ACC112 (cell line): Measurements from ENCODE around the gene ZNF180.
"Not testable (repeated sequence)": the region's sequence is repeated elsewhere in the genome, so short reads cannot be mapped to it uniquely, and the experiment has no call there.

Experiments
- H2AFZ ChIP-seq: fragments of 200-600 bp; sonication (generic); one replicate; pipeline ENCODE4 v1.6.0; 2017; ENCODE audit warnings: antibody characterized with exemption, low read length; ENCODE audit not compliant: unreplicated experiment
- H3K27ac ChIP-seq: fragments of 200-600 bp; sonication (generic); 2 replicates; pipeline ENCODE4 v1.5.1; 2014; ENCODE audit warnings: low read depth, mild to moderate bottlenecking, antibody characterized with exemption, low read length, moderate library complexity
- H3K27me3 ChIP-seq: fragments of 200-600 bp; sonication (generic); 2 replicates; pipeline ENCODE4 v1.6.1; 2014; ENCODE audit warnings: mild to moderate bottlenecking, antibody characterized with exemption, low read length, moderate library complexity, mixed read lengths; ENCODE audit not compliant: insufficient read depth
- H3K36me3 ChIP-seq: fragments of 200-600 bp; sonication (generic); 2 replicates; pipeline ENCODE4 v1.6.1; 2016; ENCODE audit warnings: mild to moderate bottlenecking, antibody characterized with exemption, low read length, moderate library complexity, mixed read lengths; ENCODE audit not compliant: insufficient read depth
- H3K4me1 ChIP-seq: fragments of 200-600 bp; sonication (generic); one replicate; pipeline ENCODE4 v1.6.1; 2016; ENCODE audit warnings: low read length, mixed read lengths; ENCODE audit not compliant: insufficient read depth, unreplicated experiment, control insufficient read depth
- H3K4me3 ChIP-seq: fragments of 200-600 bp; sonication (generic); 2 replicates; pipeline ENCODE4 v1.5.1; 2014; ENCODE audit warnings: mild to moderate bottlenecking, low read depth, low read length
- H3K79me2 ChIP-seq: fragments of 200-600 bp; sonication (generic); one replicate; pipeline ENCODE4 v1.6.0; 2016; ENCODE audit warnings: low read length; ENCODE audit not compliant: control insufficient read depth, unreplicated experiment, insufficient read depth

ZNF180 gene

DNA sequence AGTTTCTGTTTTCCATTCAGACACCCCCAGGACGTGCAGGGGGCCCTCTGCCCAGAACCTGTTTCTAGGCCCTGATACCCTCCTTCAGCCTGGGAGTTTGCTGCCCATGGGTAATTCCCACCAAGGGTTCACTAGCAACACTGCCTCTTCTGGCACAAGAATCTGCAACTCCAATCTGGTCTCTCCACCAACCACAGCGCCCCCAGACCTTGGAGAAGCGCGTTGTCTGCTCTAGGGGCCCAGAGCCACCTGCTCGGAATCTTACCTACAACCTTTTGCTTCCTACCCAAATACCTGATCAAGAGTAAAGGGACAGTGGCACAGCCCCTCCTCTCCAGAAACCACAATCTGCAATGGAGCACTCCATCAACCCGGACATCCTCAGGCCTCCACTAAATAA, 763 bp downstream of the ZNF180 start:
- H3K4me1 ChIP-seq = no peaks in the 10 kb centered on the region
- no peaks in the 10 kb centered on the region for H3K27me3 ChIP-seq
- peak overlapping the region; percentile 90 for H3K4me3 ChIP-seq
- peaks cover 18% of the 10 kb centered on the region for H3K36me3 ChIP-seq
- no peak overlapping the region for H3K27ac ChIP-seq
- peaks cover 34% of the 10 kb centered on the region for H3K79me2 ChIP-seq
- peak overlapping the region; percentile 79 for H2AFZ ChIP-seq

DNA sequence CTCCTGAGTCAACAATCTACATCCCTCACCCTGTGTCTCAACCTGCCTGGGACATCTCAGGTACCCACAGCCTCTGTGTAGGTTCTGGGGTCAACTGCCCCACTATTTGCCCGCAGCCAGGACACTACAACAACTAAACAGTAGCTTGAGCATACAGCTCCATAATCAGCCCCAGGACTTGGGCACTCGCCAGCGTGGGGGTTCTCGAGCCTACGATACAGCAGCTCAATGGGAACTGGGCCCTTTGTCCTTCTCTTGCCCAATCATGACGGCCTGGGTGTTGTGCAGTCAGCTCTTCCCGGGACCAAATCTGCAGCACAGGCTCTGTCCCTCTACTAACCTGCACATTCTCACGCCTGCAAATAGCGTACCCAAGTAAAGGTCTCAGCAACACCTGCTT, 1.3 kb downstream of the ZNF180 start:
- peaks cover 23% of the 10 kb centered on the region for H3K36me3 ChIP-seq
- H3K79me2 ChIP-seq = peaks cover 34% of the 10 kb centered on the region
- H3K27me3 ChIP-seq = no peaks in the 10 kb centered on the region
- H3K4me3 ChIP-seq = peak overlapping the region; percentile 90
- no peak overlapping the region for H3K27ac ChIP-seq
- no peak overlapping the region for H2AFZ ChIP-seq
- no peaks in the 10 kb centered on the region for H3K4me1 ChIP-seq

DNA sequence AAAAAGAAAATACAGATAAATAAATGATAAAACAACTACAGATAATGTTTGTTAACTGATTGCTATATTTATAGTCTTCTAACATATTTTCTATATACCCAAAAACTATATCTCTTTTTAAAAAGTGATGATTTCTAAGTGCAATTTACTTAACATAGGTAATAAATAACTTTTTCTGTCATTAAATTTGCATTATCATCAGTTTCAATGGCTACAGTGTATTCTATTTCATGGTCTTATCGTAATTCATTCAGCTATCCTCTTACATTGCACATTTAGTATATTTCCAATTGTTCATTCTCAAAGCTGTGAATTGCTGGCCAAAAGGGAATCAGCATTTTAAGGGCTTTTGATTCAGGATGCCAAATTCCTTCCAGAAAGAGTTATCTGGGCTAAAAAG, 3.6 kb downstream of the ZNF180 start:
- Histone ChIP-seq H3K4me3 (no peak overlapping the region), H3K4me1 (no peaks in the 10 kb centered on the region), H3K79me2 (peaks cover 34% of the 10 kb centered on the region), H3K27ac (no peak overlapping the region), H3K27me3 (no peaks in the 10 kb centered on the region), H2AFZ (no peak overlapping the region), H3K36me3 (peaks cover 39% of the 10 kb centered on the region)

DNA sequence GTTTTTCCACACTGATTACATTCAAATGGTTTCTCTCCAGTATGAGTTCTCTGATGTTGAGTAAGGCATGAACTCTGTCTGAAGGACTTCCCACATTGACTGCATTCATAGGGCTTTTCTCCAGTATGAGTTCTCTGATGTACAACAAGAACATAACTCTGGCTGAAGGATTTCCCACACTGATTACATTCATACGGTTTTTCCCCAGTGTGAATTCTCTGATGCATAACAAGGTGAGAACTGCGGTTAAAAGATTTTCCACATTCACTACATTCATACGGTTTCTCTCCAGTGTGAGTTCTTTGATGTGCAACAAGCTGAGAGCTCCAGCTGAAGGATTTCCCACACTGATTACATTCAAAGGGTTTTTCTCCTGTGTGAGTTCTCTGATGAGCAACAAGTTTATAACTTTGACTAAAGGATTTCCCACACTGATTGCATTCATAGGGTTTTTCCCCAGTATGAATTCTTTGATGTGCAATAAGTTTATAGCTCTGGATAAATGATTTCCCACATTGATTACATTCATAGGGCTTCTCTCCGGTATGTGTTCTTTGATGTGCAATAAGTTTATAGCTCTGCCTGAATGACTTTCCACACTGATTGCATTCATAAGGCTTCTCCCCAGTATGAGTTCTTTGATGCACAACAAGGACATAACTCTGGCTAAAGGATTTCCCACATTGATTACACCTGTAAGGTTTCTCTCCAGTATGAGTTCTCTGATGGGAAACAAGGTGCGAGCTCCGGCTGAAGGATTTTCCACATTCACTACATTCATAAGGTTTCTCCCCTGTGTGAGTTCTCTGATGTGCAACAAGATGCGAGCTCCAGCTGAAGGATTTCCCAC, 23.5 kb downstream of the ZNF180 start:
- no peak overlapping the region for H2AFZ ChIP-seq
- H3K4me1 ChIP-seq = no peaks in the 10 kb centered on the region
- peaks cover 67% of the 10 kb centered on the region for H3K36me3 ChIP-seq
- no peak overlapping the region for H3K27ac ChIP-seq
- H3K79me2 ChIP-seq = no peaks in the 10 kb centered on the region
- H3K27me3 ChIP-seq = no peaks in the 10 kb centered on the region
- H3K4me3 ChIP-seq = no peak overlapping the region

DNA sequence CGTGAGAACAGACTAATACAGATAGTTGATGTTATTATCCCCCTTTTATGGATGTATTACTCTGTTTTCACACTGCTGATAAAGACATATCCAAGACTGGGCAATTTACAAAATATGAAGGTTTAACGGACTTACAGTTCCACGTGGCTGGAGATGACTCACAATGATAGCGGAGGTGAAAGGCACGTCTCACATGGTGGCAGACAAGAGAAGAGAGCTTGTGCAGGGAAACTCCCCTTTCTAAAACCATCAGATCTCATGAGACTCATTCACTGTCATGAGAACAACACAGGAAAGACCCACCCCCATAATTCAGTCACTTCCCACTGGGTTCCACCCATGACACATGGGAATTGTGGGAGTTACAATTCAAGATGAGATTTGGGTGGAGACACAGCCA, 31.6 kb downstream of the ZNF180 start:
- not testable (repeated sequence) for H3K79me2 ChIP-seq, H3K27ac ChIP-seq, H3K27me3 ChIP-seq, H3K36me3 ChIP-seq, H2AFZ ChIP-seq, H3K4me3 ChIP-seq, H3K4me1 ChIP-seq

DNA sequence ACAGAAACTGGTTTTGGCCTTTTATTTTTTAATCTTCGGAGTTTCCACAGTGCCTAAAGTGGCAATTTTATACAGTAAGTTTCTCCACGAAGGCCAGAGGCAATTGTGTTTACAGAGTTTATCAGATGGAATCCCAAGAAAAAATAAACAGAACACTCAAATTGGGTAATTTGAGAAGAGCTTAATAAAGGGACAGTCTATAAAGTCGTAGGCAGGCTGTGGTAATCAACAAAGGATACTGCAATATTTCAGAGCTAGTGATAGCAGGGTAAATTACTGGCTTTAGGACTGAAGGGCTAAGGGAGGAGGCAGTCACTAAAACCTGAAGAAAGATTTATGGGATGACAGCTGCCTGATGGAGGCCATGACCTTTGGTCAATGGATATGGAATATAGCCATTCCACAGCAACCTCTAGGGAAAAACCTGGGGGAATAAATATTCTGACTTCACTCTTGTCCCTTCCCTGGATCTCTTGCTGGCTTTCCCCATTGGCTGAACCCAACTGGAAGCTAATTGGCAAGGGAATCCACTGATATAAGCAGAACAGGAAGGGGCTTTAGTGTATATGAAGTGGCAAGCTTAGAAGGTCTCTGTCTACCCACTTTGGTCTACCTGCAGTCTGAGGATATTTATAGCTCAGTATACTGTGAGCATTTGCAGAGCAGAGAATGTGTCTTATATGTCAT, 37.6 kb downstream of the ZNF180 start:
- H3K4me3 ChIP-seq, H3K27ac ChIP-seq, H3K36me3 ChIP-seq, H3K4me1 ChIP-seq, H2AFZ ChIP-seq, H3K27me3 ChIP-seq, H3K79me2 ChIP-seq: not testable (repeated sequence)

DNA sequence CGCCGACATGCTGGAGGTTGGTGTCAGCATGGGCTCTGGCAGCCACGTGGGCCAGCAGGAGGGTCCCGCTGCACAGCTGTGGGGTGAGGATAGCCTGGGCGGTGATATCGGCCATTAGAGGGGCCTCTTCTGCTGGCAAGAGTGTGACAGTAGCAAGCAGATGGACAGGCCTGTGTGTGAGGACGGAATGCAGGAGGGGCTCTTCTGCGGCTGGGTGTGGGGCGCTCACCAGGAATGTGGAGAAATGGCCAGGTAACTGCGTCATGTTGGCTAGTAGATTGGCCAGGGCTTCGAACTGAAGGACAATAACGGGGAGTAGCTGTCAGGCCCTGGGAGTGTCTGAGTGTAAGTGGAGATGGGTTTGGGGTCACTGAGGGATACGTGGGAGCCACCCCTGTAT, 44.3 kb downstream of the ZNF180 start:
- not testable (repeated sequence) for H3K27me3 ChIP-seq, H3K4me1 ChIP-seq, H3K4me3 ChIP-seq, H2AFZ ChIP-seq, H3K27ac ChIP-seq, H3K79me2 ChIP-seq, H3K36me3 ChIP-seq

DNA sequence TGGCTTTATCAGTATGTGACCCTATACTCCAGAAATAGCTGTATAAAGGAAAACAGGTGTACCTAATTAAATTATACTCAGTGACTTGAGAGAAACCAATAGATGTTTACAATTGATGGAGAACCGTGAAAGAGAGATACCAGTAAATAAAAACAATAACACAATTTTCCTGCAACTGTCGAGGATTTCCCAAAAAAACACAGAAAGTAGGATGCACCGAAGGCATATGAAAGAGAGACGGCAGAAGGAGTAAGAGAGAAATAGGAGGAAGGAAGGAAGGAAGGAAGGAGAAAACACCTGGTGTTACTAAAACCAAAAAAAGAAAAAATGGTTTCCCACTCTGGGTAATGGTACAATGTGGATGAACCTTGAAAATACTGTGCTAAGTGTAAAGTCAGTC, 45.2 kb downstream of the ZNF180 start:
- Histone ChIP-seq H3K4me1 (no peaks in the 10 kb centered on the region), H2AFZ (no peak overlapping the region), H3K36me3 (no peaks in the 10 kb centered on the region), H3K4me3 (no peak overlapping the region), H3K27ac (no peak overlapping the region), H3K79me2 (no peaks in the 10 kb centered on the region), H3K27me3 (no peaks in the 10 kb centered on the region)

DNA sequence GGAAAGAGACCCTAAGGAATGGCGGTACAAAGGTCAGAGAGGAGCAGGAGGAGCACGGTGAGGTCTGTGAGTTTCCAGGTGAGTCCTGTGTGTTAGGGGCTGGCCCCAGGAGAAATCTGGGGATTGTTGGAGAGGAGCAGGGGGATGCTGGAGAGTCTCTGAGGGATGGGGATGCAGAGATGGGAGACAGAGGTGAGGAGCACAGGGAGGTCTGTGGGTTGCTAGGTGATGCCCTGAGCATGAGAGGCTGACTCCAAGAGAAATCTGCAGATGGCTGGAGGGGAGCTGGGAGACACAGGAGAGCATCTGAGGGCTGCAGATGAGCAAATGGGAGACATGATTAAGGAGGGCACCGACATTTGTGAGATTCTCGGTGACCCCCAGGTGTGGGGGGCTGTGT, 48.0 kb downstream of the ZNF180 start:
- Histone ChIP-seq H3K79me2 (peaks cover 7% of the 10 kb centered on the region), H3K36me3 (no peaks in the 10 kb centered on the region), H3K4me3 (no peak overlapping the region), H2AFZ (no peak overlapping the region), H3K27me3 (no peaks in the 10 kb centered on the region), H3K4me1 (no peaks in the 10 kb centered on the region), H3K27ac (no peak overlapping the region)

DNA sequence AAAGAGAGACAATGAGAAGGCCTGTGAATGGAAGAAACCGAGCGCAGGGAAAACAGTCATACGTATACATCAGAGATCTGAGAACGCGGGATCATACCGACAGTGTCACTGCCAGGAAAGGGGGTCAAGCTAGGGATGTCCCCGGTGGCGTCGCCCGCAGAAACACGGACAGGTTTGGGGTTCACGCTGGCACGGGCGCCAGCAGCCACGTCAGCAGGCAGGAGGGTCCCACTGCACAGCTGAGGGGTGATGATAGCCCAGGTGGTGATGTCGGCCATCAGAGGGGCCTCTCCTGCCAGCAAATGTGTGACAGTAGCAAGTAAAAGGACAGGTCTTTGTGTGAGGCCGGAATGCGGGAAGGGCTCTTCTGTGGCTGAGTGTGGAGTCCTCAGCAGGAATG, 48.6 kb downstream of the ZNF180 start:
- no peak overlapping the region for H3K4me3 ChIP-seq
- H3K79me2 ChIP-seq = peaks cover 13% of the 10 kb centered on the region
- H3K27ac ChIP-seq = no peak overlapping the region
- H3K4me1 ChIP-seq = peaks cover 1% of the 10 kb centered on the region
- no peaks in the 10 kb centered on the region for H3K27me3 ChIP-seq
- peaks cover 1% of the 10 kb centered on the region for H3K36me3 ChIP-seq
- no peak overlapping the region for H2AFZ ChIP-seq
